Myocyte (in vitro differentiated cells): ENCODE measurements around the gene EIF3L. TPM values are rescaled to one million over a fixed set of nuclear protein-coding genes. Genes with fewer than 3 reads are reported as not detected.

Experiments
- DNase-seq: peaks from one replicate; pipeline ENCODE4 v3.0.0-alpha.2; 2012; ENCODE audit warnings: low read depth
- total RNA-seq: library from RNA; depleted of rRNA; stranded (reverse); fragments of >200 nt; gene quantifications from 2 replicates; pipeline ENCODE4 v1.2.3, GENCODE V29; 2014

Gene EIF3L
- total RNA-seq, 1 donor from 2014 or later: 450 TPM

- DNase-seq: no peak
Observed at GRCh38 chr22:37850801-37851200, 1.6 kb downstream of the EIF3L start.

DNA sequence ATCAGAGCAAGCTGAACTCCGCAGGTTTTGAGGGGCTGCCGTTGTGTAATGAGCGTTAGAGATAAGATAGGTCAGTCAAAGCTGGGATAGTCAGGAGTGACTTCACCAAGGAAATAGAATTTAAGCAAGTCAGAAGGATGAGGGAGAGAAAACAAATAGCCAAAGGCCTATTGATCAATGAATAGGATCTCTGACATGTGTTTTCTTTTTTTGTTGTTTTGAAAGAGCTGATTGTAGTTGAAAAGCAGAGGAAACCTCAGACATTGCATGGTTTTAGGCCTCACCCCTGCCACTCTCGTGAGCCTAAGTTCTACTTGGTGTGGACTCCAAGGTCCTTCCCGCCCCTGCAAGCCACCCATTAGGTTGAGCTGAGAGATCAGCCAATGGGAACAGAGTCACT, 3.2 kb downstream of the EIF3L start:
- no peak for DNase-seq

- DNase-seq: no peak
Observed at GRCh38 chr22:37854946-37855345, 5.7 kb downstream of the EIF3L start.

- no peak for DNase-seq
Observed at GRCh38 chr22:37855462-37855861, 6.2 kb downstream of the EIF3L start.

GRCh38 chr22:37860796-37861421, 11.7 kb downstream of the EIF3L start:
- no peak for DNase-seq

DNA sequence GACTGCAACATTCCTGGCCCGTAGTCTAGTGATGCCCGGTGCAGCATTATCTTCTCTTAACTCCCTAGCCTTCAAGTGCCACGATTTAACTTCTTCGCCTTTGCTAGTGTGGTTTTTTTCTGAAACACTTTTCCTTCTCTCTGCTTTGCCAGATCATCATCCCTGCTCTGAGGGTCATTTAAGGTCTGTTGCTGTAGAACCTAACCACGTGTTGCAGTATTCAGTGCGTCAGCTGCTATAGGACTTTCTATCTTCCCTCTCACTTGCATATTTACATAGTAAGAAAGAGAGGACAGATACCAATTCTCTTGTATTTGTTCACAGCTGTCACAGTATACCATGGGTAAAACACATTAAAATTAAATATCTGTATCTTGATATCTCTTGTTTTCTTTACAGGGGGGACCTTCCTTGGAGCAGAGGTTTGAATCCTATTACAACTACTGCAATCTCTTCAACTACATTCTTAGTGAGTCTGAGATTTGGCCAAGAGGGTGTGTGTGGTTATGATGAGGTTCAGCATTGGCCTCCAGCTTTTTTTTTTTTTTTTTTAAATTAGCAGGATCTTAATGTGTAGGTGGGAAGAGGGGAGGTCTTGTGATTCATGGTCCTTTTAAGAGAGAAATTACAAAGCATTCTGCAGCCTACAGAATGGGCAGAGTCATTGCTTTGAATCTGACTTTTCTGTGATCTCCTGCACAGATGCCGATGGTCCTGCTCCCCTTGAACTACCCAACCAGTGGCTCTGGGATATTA, 13.5 kb downstream of the EIF3L start:
- no peak for DNase-seq

- no peak for DNase-seq
Observed at GRCh38 chr22:37865510-37865909, 16.3 kb downstream of the EIF3L start.

DNA sequence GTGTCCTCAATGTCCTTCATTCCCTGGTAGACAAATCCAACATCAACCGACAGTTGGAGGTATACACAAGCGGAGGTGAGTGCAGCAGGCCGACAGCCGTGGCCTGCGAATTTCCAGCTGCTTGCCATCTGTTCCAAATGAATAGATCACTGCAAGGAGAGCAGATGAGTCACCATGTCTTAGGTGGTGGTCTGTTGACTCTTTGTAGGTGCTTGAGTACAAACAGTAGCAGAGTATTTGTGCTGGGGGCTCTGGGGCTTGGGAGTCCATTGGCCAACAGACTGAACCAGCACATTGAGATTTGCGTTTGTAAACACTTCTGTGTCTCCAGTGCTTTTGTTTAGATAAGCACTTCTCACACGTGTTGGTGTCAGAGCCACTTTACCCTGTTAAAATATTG, 21.1 kb downstream of the EIF3L start:
- DNase-seq: no peak

DNA sequence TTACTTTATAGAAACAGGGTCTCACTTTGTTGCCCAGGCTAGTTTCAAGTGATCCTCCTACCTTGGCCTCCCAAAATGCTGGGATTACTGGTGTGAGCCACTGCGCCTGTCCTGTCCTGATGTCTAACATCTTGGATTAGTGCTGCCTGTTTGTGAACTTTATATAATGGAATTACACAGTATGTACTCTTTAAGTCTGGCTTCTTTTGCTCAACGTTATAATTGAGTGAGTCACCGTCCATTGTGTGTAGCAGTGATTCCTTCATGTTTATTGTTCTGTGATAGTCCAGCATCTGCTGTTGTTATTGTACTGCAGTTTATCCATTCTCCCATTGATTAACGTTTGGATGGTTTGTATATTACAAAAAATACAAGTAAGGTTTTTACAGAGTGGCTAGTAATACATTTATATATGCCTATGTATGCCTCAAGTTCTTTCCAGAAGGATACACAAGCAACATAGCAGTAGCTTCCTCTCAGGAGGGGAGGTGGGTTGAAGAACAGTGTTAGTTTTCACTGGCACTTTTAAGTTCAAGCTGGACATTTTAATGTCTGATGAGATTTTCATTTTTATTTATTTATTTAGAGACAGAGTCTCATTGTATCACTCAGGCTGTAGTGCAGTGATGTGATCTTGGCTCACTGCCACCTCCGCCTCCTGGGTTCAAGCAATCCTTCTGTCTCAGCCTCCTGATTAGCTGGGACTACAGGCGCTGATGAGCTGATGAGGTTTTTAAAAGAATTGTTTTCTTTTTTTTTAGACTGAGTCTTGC, 31.6 kb downstream of the EIF3L start:
- DNase-seq: no peak

- DNase-seq: no peak
Observed at GRCh38 chr22:37884420-37884819, 35.2 kb downstream of the EIF3L start.

- DNase-seq: peak; percentile 63
Observed at GRCh38 chr22:37887584-37888378, 38.6 kb downstream of the EIF3L start.

GRCh38 chr22:37891926-37892325, 42.7 kb downstream of the EIF3L start:
- no peak for DNase-seq

GRCh38 chr22:37892566-37893335, 43.5 kb downstream of the EIF3L start:
- peak; percentile 65 for DNase-seq

DNA sequence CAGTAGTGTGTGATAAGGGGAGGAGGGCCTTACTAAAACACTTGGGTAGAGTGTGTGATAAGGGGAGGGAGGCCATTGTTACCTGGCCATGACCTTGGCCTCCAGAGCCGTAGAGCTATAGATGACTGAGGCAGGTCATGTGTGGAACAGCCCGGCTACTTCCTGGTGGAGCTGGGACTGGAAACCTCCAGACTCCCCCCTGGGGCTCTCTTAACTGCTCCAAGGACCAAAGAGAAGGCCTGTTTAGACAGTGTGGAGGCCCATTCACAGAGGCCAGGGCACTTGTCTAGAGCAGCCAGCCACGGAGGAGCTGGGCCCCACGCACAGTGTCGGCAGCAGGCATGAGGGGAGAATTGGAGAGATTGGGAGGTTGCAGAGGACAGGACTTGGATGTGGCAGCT, 44.4 kb downstream of the EIF3L start:
- no peak for DNase-seq

DNA sequence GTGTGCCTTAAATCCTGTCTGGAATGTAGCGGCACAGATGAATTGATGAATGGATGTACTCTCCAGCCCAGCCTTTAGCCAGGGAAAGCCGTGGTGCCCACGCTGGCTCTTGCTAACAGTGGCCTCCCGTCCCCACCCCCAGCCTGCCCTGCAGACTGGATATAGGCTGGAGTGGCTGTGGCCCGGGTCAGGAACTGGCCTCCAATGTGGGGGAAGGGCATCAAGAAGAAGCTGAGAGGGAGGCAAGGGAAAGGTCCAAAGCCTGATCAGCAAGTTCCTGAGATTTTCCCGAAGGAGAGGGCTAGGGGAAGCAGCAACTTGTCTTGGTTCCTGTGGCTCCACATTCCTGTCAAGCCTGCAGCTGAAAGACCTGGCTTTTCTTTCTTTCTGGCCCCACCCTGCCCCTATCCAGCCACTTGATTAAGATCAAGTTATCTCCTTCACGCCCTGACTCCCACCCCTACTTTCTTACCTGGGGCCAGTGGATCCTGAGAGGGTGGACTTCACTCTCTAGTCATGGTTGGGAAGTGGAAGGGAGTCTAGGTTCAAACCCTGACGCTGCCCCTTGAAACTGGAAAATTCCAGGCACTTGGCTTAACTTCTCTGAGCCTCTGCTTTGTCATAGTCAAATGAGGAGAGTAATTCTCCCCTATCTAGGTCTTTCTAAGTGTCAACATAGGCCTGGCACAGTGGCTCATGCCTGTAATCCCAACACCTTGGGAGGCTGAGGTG, 45.9 kb downstream of the EIF3L start:
- DNase-seq: no peak

- no peak for DNase-seq
Observed at GRCh38 chr22:37896181-37896592, 47.0 kb downstream of the EIF3L start.

- no peak for DNase-seq
Observed at GRCh38 chr22:37896939-37897338, 47.7 kb downstream of the EIF3L start.

DNA sequence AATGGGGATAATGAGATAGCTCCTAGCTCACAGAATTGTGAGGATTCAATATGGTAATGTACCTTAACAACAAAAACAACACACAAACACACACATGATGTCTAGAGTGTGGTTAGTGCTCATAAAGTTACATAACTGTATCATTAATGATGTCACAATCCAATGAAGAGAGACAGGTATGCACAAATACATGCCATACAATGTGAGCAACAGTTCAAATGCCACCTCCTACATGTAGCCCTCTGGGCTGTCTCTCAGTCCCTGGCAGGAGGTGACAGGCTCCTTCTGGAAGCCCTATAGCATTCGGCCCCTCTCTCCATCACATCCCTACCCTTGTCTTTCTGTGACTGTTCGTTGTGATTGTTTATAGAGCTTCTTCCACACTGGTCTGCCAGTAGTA, 48.6 kb downstream of the EIF3L start:
- DNase-seq: no peak

DNA sequence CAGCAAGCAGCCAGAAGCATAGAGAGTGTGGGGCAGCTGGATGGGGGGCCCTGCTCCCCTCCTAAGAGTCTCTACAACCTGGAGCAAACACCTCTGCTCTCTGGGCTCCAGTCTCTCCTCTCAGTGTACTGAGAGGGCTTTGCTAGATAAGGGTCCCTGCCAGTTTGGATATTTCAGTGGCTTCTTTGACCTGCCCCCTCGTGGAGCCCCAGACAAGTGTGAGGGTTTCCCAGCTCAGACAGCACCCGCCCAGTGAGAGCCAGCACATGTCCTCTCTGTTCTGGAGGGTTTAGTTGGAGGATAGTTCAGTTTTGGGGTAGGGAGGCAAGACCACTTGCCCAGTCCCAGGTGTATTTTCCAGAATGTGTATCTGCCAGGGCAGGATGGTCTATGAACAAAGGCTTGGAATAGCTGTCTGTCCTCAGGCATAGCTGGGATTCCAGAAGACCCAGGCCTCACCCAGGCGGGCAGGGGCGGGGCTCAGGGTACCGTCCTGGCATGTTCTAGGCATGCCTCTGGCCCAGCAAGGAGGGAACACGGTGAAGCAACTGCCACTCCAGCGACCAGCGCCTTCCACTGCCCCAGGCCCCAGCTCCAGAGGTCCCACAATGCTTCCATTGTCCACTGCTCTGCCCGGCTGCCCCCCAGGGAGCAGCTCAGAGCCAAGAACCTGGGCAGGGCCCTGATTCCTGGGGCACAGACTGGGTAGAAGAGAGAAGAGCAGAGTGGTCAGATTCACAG, 49.4 kb downstream of the EIF3L start:
- DNase-seq: peak; percentile 92
